ENCODE results near the gene KIN.

Gene KIN

DNA sequence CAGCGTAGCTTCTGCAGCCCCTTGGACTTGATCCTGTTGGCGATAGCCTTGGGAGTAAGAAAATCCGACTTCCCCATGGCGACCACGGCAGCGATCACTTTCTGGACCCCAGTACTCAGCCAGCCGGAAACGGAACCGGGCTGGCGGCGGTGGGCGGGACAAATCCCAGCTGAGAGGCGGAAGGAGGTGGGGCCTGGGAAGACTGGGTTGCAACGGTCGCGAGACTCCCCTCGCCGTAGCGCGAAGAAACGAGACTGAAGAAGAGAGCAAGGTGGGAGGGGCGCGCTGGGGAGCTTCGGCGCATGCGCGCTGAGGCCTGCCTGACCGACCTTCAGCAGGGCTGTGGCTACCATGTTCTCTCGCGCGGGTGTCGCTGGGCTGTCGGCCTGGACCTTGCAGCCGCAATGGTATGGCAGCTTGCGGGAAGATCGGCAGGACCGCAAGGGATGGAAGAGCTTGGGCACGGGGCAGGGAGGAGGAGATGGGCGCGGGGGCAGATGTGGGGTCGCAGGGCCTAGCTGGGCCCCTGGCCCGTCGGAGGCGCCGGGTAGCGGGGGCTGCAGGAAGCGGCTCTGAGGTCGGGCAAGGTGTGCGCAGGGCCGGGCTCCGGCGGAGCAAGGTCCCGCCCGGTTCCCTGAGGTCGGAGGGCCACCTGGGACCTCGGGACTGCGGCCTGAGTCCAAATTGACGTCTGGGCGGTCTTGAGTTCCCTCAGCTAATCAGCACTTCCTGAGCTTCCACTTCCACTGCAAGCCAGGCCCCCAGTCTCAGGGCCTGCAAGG is at the start of gene KIN, which contains the start of gene ATP5F1C (continued):
- TF ChIP-seq, protein P1, sequence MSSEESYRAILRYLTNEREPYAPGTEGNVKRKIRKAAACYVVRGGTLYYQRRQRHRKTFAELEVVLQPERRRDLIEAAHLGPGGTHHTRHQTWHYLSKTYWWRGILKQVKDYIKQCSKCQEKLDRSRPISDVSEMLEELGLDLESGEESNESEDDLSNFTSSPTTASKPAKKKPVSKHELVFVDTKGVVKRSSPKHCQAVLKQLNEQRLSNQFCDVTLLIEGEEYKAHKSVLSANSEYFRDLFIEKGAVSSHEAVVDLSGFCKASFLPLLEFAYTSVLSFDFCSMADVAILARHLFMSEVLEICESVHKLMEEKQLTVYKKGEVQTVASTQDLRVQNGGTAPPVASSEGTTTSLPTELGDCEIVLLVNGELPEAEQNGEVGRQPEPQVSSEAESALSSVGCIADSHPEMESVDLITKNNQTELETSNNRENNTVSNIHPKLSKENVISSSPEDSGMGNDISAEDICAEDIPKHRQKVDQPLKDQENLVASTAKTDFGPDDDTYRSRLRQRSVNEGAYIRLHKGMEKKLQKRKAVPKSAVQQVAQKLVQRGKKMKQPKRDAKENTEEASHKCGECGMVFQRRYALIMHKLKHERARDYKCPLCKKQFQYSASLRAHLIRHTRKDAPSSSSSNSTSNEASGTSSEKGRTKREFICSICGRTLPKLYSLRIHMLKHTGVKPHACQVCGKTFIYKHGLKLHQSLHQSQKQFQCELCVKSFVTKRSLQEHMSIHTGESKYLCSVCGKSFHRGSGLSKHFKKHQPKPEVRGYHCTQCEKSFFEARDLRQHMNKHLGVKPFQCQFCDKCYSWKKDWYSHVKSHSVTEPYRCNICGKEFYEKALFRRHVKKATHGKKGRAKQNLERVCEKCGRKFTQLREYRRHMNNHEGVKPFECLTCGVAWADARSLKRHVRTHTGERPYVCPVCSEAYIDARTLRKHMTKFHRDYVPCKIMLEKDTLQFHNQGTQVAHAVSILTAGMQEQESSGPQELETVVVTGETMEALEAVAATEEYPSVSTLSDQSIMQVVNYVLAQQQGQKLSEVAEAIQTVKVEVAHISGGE (tag by site-specific recombination; conservative IDR thresholded peaks at IDR 0.05; ENCODE audit: low read depth), result peak; percentile 63
- TF ChIP-seq ZNF501 (tag by site-specific recombination; IDR thresholded peaks at IDR 0.05), result peak; percentile 88
- TF ChIP-seq YY2 (tag by site-specific recombination; IDR thresholded peaks at IDR 0.05), result peak; percentile 47; the same call in 1 of the 2 replicates
- TF ChIP-seq SP2 (tag by site-specific recombination; IDR thresholded peaks at IDR 0.05), result peak; percentile 96
- peak; percentile 28; the same call in 1 of the 2 replicates for TF ChIP-seq ZNF843 (tag by site-specific recombination; IDR thresholded peaks at IDR 0.05)
- TF ChIP-seq, protein P2, sequence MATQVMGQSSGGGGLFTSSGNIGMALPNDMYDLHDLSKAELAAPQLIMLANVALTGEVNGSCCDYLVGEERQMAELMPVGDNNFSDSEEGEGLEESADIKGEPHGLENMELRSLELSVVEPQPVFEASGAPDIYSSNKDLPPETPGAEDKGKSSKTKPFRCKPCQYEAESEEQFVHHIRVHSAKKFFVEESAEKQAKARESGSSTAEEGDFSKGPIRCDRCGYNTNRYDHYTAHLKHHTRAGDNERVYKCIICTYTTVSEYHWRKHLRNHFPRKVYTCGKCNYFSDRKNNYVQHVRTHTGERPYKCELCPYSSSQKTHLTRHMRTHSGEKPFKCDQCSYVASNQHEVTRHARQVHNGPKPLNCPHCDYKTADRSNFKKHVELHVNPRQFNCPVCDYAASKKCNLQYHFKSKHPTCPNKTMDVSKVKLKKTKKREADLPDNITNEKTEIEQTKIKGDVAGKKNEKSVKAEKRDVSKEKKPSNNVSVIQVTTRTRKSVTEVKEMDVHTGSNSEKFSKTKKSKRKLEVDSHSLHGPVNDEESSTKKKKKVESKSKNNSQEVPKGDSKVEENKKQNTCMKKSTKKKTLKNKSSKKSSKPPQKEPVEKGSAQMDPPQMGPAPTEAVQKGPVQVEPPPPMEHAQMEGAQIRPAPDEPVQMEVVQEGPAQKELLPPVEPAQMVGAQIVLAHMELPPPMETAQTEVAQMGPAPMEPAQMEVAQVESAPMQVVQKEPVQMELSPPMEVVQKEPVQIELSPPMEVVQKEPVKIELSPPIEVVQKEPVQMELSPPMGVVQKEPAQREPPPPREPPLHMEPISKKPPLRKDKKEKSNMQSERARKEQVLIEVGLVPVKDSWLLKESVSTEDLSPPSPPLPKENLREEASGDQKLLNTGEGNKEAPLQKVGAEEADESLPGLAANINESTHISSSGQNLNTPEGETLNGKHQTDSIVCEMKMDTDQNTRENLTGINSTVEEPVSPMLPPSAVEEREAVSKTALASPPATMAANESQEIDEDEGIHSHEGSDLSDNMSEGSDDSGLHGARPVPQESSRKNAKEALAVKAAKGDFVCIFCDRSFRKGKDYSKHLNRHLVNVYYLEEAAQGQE (tag by site-specific recombination; IDR thresholded peaks at IDR 0.05), result peak; percentile 51
- TF ChIP-seq, protein P3, sequence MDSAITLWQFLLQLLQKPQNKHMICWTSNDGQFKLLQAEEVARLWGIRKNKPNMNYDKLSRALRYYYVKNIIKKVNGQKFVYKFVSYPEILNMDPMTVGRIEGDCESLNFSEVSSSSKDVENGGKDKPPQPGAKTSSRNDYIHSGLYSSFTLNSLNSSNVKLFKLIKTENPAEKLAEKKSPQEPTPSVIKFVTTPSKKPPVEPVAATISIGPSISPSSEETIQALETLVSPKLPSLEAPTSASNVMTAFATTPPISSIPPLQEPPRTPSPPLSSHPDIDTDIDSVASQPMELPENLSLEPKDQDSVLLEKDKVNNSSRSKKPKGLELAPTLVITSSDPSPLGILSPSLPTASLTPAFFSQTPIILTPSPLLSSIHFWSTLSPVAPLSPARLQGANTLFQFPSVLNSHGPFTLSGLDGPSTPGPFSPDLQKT (IDR thresholded peaks at IDR 0.05; ENCODE audit: borderline replicate concordance, low read depth, low read length), result 0 out of 2 replicates have a peak, but pooled peaks have one; percentile 48
- 0 out of 2 replicates have a peak, but pooled peaks have one; percentile 17 for TF ChIP-seq ZNF324 (tag by site-specific recombination; IDR thresholded peaks at IDR 0.05)
- TF ChIP-seq ZFP69B (tag by site-specific recombination; IDR thresholded peaks at IDR 0.05), result peak; percentile 10; the same call in 1 of the 2 replicates
- TF ChIP-seq, protein P4, sequence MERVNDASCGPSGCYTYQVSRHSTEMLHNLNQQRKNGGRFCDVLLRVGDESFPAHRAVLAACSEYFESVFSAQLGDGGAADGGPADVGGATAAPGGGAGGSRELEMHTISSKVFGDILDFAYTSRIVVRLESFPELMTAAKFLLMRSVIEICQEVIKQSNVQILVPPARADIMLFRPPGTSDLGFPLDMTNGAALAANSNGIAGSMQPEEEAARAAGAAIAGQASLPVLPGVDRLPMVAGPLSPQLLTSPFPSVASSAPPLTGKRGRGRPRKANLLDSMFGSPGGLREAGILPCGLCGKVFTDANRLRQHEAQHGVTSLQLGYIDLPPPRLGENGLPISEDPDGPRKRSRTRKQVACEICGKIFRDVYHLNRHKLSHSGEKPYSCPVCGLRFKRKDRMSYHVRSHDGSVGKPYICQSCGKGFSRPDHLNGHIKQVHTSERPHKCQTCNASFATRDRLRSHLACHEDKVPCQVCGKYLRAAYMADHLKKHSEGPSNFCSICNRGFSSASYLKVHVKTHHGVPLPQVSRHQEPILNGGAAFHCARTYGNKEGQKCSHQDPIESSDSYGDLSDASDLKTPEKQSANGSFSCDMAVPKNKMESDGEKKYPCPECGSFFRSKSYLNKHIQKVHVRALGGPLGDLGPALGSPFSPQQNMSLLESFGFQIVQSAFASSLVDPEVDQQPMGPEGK (tag by site-specific recombination; IDR thresholded peaks at IDR 0.05), result peak; percentile 72
- TF ChIP-seq, protein P5, sequence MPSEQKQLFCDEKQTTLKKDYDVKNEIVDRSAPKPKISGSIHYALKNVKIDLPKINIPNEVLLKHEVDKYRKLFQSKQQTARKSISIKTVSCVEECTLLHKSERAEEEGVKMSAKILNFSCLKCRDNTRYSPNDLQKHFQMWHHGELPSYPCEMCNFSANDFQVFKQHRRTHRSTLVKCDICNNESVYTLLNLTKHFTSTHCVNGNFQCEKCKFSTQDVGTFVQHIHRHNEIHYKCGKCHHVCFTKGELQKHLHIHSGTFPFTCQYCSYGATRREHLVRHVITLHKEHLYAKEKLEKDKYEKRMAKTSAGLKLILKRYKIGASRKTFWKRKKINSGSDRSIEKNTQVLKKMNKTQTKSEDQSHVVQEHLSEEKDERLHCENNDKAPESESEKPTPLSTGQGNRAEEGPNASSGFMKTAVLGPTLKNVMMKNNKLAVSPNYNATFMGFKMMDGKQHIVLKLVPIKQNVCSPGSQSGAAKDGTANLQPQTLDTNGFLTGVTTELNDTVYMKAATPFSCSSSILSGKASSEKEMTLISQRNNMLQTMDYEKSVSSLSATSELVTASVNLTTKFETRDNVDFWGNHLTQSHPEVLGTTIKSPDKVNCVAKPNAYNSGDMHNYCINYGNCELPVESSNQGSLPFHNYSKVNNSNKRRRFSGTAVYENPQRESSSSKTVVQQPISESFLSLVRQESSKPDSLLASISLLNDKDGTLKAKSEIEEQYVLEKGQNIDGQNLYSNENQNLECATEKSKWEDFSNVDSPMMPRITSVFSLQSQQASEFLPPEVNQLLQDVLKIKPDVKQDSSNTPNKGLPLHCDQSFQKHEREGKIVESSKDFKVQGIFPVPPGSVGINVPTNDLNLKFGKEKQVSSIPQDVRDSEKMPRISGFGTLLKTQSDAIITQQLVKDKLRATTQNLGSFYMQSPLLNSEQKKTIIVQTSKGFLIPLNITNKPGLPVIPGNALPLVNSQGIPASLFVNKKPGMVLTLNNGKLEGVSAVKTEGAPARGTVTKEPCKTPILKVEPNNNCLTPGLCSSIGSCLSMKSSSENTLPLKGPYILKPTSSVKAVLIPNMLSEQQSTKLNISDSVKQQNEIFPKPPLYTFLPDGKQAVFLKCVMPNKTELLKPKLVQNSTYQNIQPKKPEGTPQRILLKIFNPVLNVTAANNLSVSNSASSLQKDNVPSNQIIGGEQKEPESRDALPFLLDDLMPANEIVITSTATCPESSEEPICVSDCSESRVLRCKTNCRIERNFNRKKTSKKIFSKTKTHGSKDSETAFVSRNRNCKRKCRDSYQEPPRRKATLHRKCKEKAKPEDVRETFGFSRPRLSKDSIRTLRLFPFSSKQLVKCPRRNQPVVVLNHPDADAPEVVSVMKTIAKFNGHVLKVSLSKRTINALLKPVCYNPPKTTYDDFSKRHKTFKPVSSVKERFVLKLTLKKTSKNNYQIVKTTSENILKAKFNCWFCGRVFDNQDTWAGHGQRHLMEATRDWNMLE (tag by site-specific recombination; conservative IDR thresholded peaks at IDR 0.05; ENCODE audit: low read depth), result peak; percentile 68
- TF ChIP-seq, protein P6, sequence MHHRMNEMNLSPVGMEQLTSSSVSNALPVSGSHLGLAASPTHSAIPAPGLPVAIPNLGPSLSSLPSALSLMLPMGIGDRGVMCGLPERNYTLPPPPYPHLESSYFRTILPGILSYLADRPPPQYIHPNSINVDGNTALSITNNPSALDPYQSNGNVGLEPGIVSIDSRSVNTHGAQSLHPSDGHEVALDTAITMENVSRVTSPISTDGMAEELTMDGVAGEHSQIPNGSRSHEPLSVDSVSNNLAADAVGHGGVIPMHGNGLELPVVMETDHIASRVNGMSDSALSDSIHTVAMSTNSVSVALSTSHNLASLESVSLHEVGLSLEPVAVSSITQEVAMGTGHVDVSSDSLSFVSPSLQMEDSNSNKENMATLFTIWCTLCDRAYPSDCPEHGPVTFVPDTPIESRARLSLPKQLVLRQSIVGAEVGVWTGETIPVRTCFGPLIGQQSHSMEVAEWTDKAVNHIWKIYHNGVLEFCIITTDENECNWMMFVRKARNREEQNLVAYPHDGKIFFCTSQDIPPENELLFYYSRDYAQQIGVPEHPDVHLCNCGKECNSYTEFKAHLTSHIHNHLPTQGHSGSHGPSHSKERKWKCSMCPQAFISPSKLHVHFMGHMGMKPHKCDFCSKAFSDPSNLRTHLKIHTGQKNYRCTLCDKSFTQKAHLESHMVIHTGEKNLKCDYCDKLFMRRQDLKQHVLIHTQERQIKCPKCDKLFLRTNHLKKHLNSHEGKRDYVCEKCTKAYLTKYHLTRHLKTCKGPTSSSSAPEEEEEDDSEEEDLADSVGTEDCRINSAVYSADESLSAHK (tag by site-specific recombination; IDR thresholded peaks at IDR 0.05), result no peak
- TF ChIP-seq TRIM28 (IDR thresholded peaks at IDR 0.05; ENCODE audit: borderline replicate concordance, low read length), result peak; percentile 34; the same call in 1 of the 2 replicates
- TF ChIP-seq ZNF239 (tag by site-specific recombination; IDR thresholded peaks at IDR 0.05), result no peak
- no peak for TF ChIP-seq ZNF621 (tag by site-specific recombination; IDR thresholded peaks at IDR 0.05)
- peak; percentile 85 for TF ChIP-seq ZNF76 (tag by site-specific recombination; IDR thresholded peaks at IDR 0.05; ENCODE audit: borderline replicate concordance, low read depth)
- TF ChIP-seq, protein P7, sequence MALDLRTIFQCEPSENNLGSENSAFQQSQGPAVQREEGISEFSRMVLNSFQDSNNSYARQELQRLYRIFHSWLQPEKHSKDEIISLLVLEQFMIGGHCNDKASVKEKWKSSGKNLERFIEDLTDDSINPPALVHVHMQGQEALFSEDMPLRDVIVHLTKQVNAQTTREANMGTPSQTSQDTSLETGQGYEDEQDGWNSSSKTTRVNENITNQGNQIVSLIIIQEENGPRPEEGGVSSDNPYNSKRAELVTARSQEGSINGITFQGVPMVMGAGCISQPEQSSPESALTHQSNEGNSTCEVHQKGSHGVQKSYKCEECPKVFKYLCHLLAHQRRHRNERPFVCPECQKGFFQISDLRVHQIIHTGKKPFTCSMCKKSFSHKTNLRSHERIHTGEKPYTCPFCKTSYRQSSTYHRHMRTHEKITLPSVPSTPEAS (tag by site-specific recombination; IDR thresholded peaks at IDR 0.05), result peak; percentile 22; the same call in 1 of the 2 replicates
- TF ChIP-seq ZFHX2 (tag by site-specific recombination; conservative IDR thresholded peaks at IDR 0.05), result peak; percentile 49
